ENCODE results near the gene SPRED1. TPM values are rescaled to one million over a fixed set of nuclear protein-coding genes. Genes with fewer than 3 reads are reported as not detected.

The SPRED1 gene
- total and polyA plus RNA-seq, 9 of the 15 experiments (the other 6 are each of a cell fraction or from before 2014, with no cell fraction given), result 2.8 to 17.4 (median 7.9) TPM

GRCh38 chr15:38257676-38258075 is 5.0 kb downstream of the SPRED1 start:
- Histone ChIP-seq H3K79me2 (ENCODE audit: control insufficient read depth, insufficient read depth, low read length) (peaks cover 100% of the 10 kb centered on the region), H3K4me1 (replicated peaks in 1 of 2; ENCODE audit: control insufficient read depth in 2 of 2, insufficient read depth in 2 of 2, low read length in 2 of 2) (peaks cover 0 to 10% of the 10 kb centered on the region in 2 experiments; a peak in 3 of 5 replicates), H3K9ac (ENCODE audit: insufficient read depth in 1 of 2, low read depth in 2 of 2, low read length in 2 of 2) (peak overlapping the region in 1 of 2 experiments; percentile 87; a peak in 2 of 4 replicates), H3K27ac (ENCODE audit: extremely low read depth, low read depth, low read length) (peak overlapping the region; percentile 57), H3K36me3 (ENCODE audit: control insufficient read depth, insufficient read depth, low read length) (no peaks in the 10 kb centered on the region), H3K4me2 (ENCODE audit: insufficient read depth, low read length) (peak overlapping the region; percentile 77), H3K9me3 (replicated peaks; ENCODE audit: control insufficient read depth, insufficient read depth, low read depth, low read length) (no peaks in the 10 kb centered on the region; the same call in 1 of the 2 replicates), H4K20me1 (replicated peaks; ENCODE audit: control insufficient read depth, insufficient read depth, low read length) (no peaks in the 10 kb centered on the region), H3K27me3 (ENCODE audit: control insufficient read depth in 2 of 2, insufficient read depth in 2 of 2, low read length in 2 of 2) (no peaks in the 10 kb centered on the region), H3K4me3 (peak overlapping the region; percentile 20; the same call in 1 of the 2 replicates), H3K9me1 (ENCODE audit: control insufficient read depth, insufficient read depth, low read length) (no peaks in the 10 kb centered on the region), H2AFZ (ENCODE audit: low read depth, low read length) (no peak overlapping the region; the same call in 1 of the 2 replicates)
- intact Hi-C loops (cut with micrococcal nuclease) (no loop called here), in situ Hi-C loops (cut with MboI) (no loop called here)
- no TSS peak for BruUV-seq (replicated peaks)
- WGBS (ENCODE audit: insufficient coverage, low coverage, missing lambda C conversion rate), result 20% methylated on average over 2 of the region's 2 CpGs
- DNase-seq (ENCODE audit: extremely low read depth in 1 of 4, low spot score in 3 of 4) (peak in 1 of 4 experiments; percentile 19), ATAC-seq (no peak; the same call in 2 of the 3 replicates), FAIRE-seq (no peak)
- ChIA-PET CTCF (ENCODE audit: low intra/inter-chr PET ratio) (no interaction called here), POLR2A (interaction anchor here (0.9 to 1.0 kb wide), 2 partner anchors 25 to 71 kb away, joined by 3 read pairs; no protein-coding TSS in a partner anchor)
- TF ChIP-seq AFF4 (CRISPR knock-in tag; IDR thresholded peaks at IDR 0.05) (no peak), ATF1 (CRISPR knock-in tag; IDR thresholded peaks at IDR 0.05) (no peak), ATF1 (tag; IDR thresholded peaks at IDR 0.05) (no peak), HMBOX1 (IDR thresholded peaks at IDR 0.05) (peak; percentile 90), ELK3 (CRISPR knock-in tag; IDR thresholded peaks at IDR 0.05) (no peak), CHAMP1 (IDR thresholded peaks at IDR 0.05) (no peak)
